ENCODE measurements around the gene WDPCP.
A peak's percentile ranks its signal among the peaks of the same experiment; 100 is the strongest.
"Not testable (repeated sequence)": the region's sequence is repeated elsewhere in the genome, so short reads cannot be mapped to it uniquely, and the experiment has no call there.

WDPCP gene

GRCh38 chr2:63136683-63137082 lies 451.6 kb downstream of the WDPCP start:
- peaks cover 20% of the 10 kb centered on the region for H3K9me3 ChIP-seq (ENCODE audit: insufficient read depth, low read depth, low read length)
- not testable (repeated sequence) for H3K9ac ChIP-seq (ENCODE audit: low read depth, low read length); H3K4me1 ChIP-seq (ENCODE audit: insufficient read depth, low read length); H3K27ac ChIP-seq (ENCODE audit: low read depth, low read length); H3K36me3 ChIP-seq (ENCODE audit: insufficient read depth, low read length); H3K4me3 ChIP-seq (ENCODE audit: low read length); H3K27me3 ChIP-seq (ENCODE audit: insufficient read depth, low read length)

- Histone ChIP-seq H3K4me3 (ENCODE audit: low read length) (no peak overlapping the region), H3K27ac (ENCODE audit: low read depth, low read length) (no peak overlapping the region), H3K9ac (ENCODE audit: low read depth, low read length) (no peak overlapping the region), H3K27me3 (ENCODE audit: insufficient read depth, low read length) (no peaks in the 10 kb centered on the region), H3K36me3 (ENCODE audit: insufficient read depth, low read length) (no peaks in the 10 kb centered on the region), H3K4me1 (ENCODE audit: insufficient read depth, low read length) (no peaks in the 10 kb centered on the region), H3K9me3 (ENCODE audit: insufficient read depth, low read depth, low read length) (peaks cover 15% of the 10 kb centered on the region)
- WGBS, result 87% methylated on average over 2 of the region's 2 CpGs
Observed at GRCh38 chr2:63132020-63132419, 456.3 kb downstream of the WDPCP start.

GRCh38 chr2:63131196-63131595 lies 457.1 kb downstream of the WDPCP start:
- Histone ChIP-seq H3K4me1 (ENCODE audit: insufficient read depth, low read length) (no peaks in the 10 kb centered on the region), H3K36me3 (ENCODE audit: insufficient read depth, low read length) (no peaks in the 10 kb centered on the region), H3K27ac (ENCODE audit: low read depth, low read length) (no peak overlapping the region), H3K27me3 (ENCODE audit: insufficient read depth, low read length) (no peaks in the 10 kb centered on the region), H3K4me3 (ENCODE audit: low read length) (no peak overlapping the region), H3K9me3 (ENCODE audit: insufficient read depth, low read depth, low read length) (peaks cover 12% of the 10 kb centered on the region), H3K9ac (ENCODE audit: low read depth, low read length) (no peak overlapping the region)
- 100% methylated on average over 1 of the region's 1 CpG for WGBS

- Histone ChIP-seq H3K27ac (ENCODE audit: low read depth, low read length) (no peak overlapping the region), H3K4me1 (ENCODE audit: insufficient read depth, low read length) (peaks cover 8% of the 10 kb centered on the region; the same call in 1 of the 2 replicates), H3K27me3 (ENCODE audit: insufficient read depth, low read length) (no peaks in the 10 kb centered on the region), H3K9ac (ENCODE audit: low read depth, low read length) (no peak overlapping the region), H3K4me3 (ENCODE audit: low read length) (no peak overlapping the region), H3K36me3 (ENCODE audit: insufficient read depth, low read length) (no peaks in the 10 kb centered on the region), H3K9me3 (ENCODE audit: insufficient read depth, low read depth, low read length) (peaks cover 11% of the 10 kb centered on the region)
- 95% methylated on average over 2 of the region's 4 CpGs for WGBS
Observed at GRCh38 chr2:63127594-63127993, 460.7 kb downstream of the WDPCP start.

GRCh38 chr2:63124850-63125249 lies 463.4 kb downstream of the WDPCP start:
- H3K9ac ChIP-seq (ENCODE audit: low read depth, low read length), result no peak overlapping the region
- no peak overlapping the region for H3K27ac ChIP-seq (ENCODE audit: low read depth, low read length)

GRCh38 chr2:63124218-63124617 lies 464.1 kb downstream of the WDPCP start:
- no peak overlapping the region for H3K4me3 ChIP-seq (ENCODE audit: low read length)
- H3K9ac ChIP-seq (ENCODE audit: low read depth, low read length), result no peak overlapping the region
- WGBS, result 91% methylated on average over 2 of the region's 2 CpGs

More at GRCh38 chr2:63124850-63125249, 463.4 kb downstream of the WDPCP start:
- no peaks in the 10 kb centered on the region for H3K36me3 ChIP-seq (ENCODE audit: insufficient read depth, low read length)
- 87% methylated on average over 2 of the region's 3 CpGs for WGBS
- H3K4me3 ChIP-seq (ENCODE audit: low read length), result no peak overlapping the region
- H3K9me3 ChIP-seq (ENCODE audit: insufficient read depth, low read depth, low read length), result no peaks in the 10 kb centered on the region
- H3K27me3 ChIP-seq (ENCODE audit: insufficient read depth, low read length), result no peaks in the 10 kb centered on the region
- peaks cover 16% of the 10 kb centered on the region; the same call in 1 of the 2 replicates for H3K4me1 ChIP-seq (ENCODE audit: insufficient read depth, low read length)

GRCh38 chr2:63122921-63123320 lies 465.4 kb downstream of the WDPCP start:
- Histone ChIP-seq H3K36me3 (ENCODE audit: insufficient read depth, low read length) (no peaks in the 10 kb centered on the region), H3K4me3 (ENCODE audit: low read length) (no peak overlapping the region), H3K9me3 (ENCODE audit: insufficient read depth, low read depth, low read length) (no peaks in the 10 kb centered on the region), H3K27ac (ENCODE audit: low read depth, low read length) (no peak overlapping the region), H3K27me3 (ENCODE audit: insufficient read depth, low read length) (no peaks in the 10 kb centered on the region), H3K9ac (ENCODE audit: low read depth, low read length) (no peak overlapping the region), H3K4me1 (ENCODE audit: insufficient read depth, low read length) (peaks cover 16% of the 10 kb centered on the region; the same call in 1 of the 2 replicates)
- 93% methylated on average over 2 of the region's 3 CpGs for WGBS

More at GRCh38 chr2:63124218-63124617, 464.1 kb downstream of the WDPCP start:
- Histone ChIP-seq H3K4me1 (ENCODE audit: insufficient read depth, low read length) (peaks cover 16% of the 10 kb centered on the region; the same call in 1 of the 2 replicates), H3K36me3 (ENCODE audit: insufficient read depth, low read length) (no peaks in the 10 kb centered on the region), H3K27me3 (ENCODE audit: insufficient read depth, low read length) (no peaks in the 10 kb centered on the region), H3K27ac (ENCODE audit: low read depth, low read length) (no peak overlapping the region), H3K9me3 (ENCODE audit: insufficient read depth, low read depth, low read length) (no peaks in the 10 kb centered on the region)

GRCh38 chr2:63121055-63121834 lies 467.0 kb downstream of the WDPCP start:
- peaks cover 16% of the 10 kb centered on the region; the same call in 1 of the 2 replicates for H3K4me1 ChIP-seq (ENCODE audit: insufficient read depth, low read length)
- H3K27me3 ChIP-seq (ENCODE audit: insufficient read depth, low read length), result no peaks in the 10 kb centered on the region
- H3K4me3 ChIP-seq (ENCODE audit: low read length), result no peak overlapping the region
- H3K9me3 ChIP-seq (ENCODE audit: insufficient read depth, low read depth, low read length), result no peaks in the 10 kb centered on the region
- peak overlapping the region; percentile 85; the same call in 1 of the 2 replicates for H3K27ac ChIP-seq (ENCODE audit: low read depth, low read length)
- no peaks in the 10 kb centered on the region for H3K36me3 ChIP-seq (ENCODE audit: insufficient read depth, low read length)
- WGBS, result 80% methylated on average over 4 of the region's 5 CpGs
- H3K9ac ChIP-seq (ENCODE audit: low read depth, low read length), result no peak overlapping the region

GRCh38 chr2:63118821-63119220 lies 469.5 kb downstream of the WDPCP start:
- no peak overlapping the region for H3K9ac ChIP-seq (ENCODE audit: low read depth, low read length)
- no peaks in the 10 kb centered on the region for H3K27me3 ChIP-seq (ENCODE audit: insufficient read depth, low read length)
- WGBS, result 99% methylated on average over 2 of the region's 2 CpGs
- H3K4me3 ChIP-seq (ENCODE audit: low read length), result no peak overlapping the region
- no peak overlapping the region for H3K27ac ChIP-seq (ENCODE audit: low read depth, low read length)
- H3K9me3 ChIP-seq (ENCODE audit: insufficient read depth, low read depth, low read length), result no peaks in the 10 kb centered on the region
- H3K4me1 ChIP-seq (ENCODE audit: insufficient read depth, low read length), result peaks cover 16% of the 10 kb centered on the region; the same call in 1 of the 2 replicates
- no peaks in the 10 kb centered on the region for H3K36me3 ChIP-seq (ENCODE audit: insufficient read depth, low read length)

- WGBS, result 92% methylated on average over 1 of the region's 1 CpG
- H3K27ac ChIP-seq (ENCODE audit: low read depth, low read length), result no peak overlapping the region
- no peak overlapping the region for H3K9ac ChIP-seq (ENCODE audit: low read depth, low read length)
- H3K36me3 ChIP-seq (ENCODE audit: insufficient read depth, low read length), result no peaks in the 10 kb centered on the region
- H3K27me3 ChIP-seq (ENCODE audit: insufficient read depth, low read length), result no peaks in the 10 kb centered on the region
- no peaks in the 10 kb centered on the region for H3K4me1 ChIP-seq (ENCODE audit: insufficient read depth, low read length)
- H3K4me3 ChIP-seq (ENCODE audit: low read length), result no peak overlapping the region
- H3K9me3 ChIP-seq (ENCODE audit: insufficient read depth, low read depth, low read length), result peaks cover 3% of the 10 kb centered on the region; the same call in 1 of the 2 replicates
Observed at GRCh38 chr2:63104482-63104881, 483.8 kb downstream of the WDPCP start.

- Histone ChIP-seq H3K4me3 (ENCODE audit: low read length) (no peak overlapping the region), H3K27ac (ENCODE audit: low read depth, low read length) (no peak overlapping the region), H3K9ac (ENCODE audit: low read depth, low read length) (no peak overlapping the region), H3K27me3 (ENCODE audit: insufficient read depth, low read length) (no peaks in the 10 kb centered on the region), H3K36me3 (ENCODE audit: insufficient read depth, low read length) (no peaks in the 10 kb centered on the region), H3K4me1 (ENCODE audit: insufficient read depth, low read length) (no peaks in the 10 kb centered on the region), H3K9me3 (ENCODE audit: insufficient read depth, low read depth, low read length) (peaks cover 3% of the 10 kb centered on the region; the same call in 1 of the 2 replicates)
- WGBS, result 86% methylated on average over 2 of the region's 2 CpGs
Observed at GRCh38 chr2:63101954-63102353, 486.3 kb downstream of the WDPCP start.

Data from HUES64 (cell line).